K562 (cell line): Measurements from ENCODE around the gene VDAC2. TPM values are rescaled to one million over a fixed set of nuclear protein-coding genes. Genes with fewer than 3 reads are reported as not detected.

Source experiments
- HMG20B ChIP-seq: fragments of 250-450 bp; sonication (Bioruptor Pico); IDR thresholded peaks from 2 replicates; pipeline ENCODE4 v1.5.0; 2021; ENCODE audit warnings: mild to moderate bottlenecking
- MTF1 ChIP-seq: fragments of 250-450 bp; sonication (Bioruptor Pico); IDR thresholded peaks from 2 replicates; pipeline ENCODE4 v1.9.0; 2021; ENCODE audit warnings: moderate library complexity, mild to moderate bottlenecking, inconsistent platforms, borderline replicate concordance
- NR4A1 ChIP-seq, 2 experiments: fragments of 250-450 bp in 1 of 2; fragments of 450-650 bp in 1 of 2; sonication (Bioruptor Pico) in 1 of 2; IDR thresholded peaks; 2 replicates each; pipeline versions ENCODE4 v1.4.0 to v1.6.1; 2016 to 2020; ENCODE audit warnings: mild to moderate bottlenecking in 2 of 2, missing compliant biosample characterization in 1 of 2, missing genetic modification characterization in 1 of 2, moderate library complexity in 1 of 2
- OTX1 ChIP-seq: fragments of 450-650 bp; formaldehyde crosslinking; IDR thresholded peaks from 2 replicates; pipeline ENCODE4 v1.4.0; 2022; ENCODE audit warnings: mild to moderate bottlenecking
- PHF20 ChIP-seq: fragments of 450-650 bp; IDR thresholded peaks from 2 replicates; pipeline ENCODE4 v1.6.1; 2018; ENCODE audit not compliant: partially characterized antibody
- RFX1 ChIP-seq: fragments of 450-650 bp; IDR thresholded peaks from 2 replicates; pipeline ENCODE4 v1.6.1; 2016; ENCODE audit warnings: mild to moderate bottlenecking, moderate library complexity
- SIN3B ChIP-seq: fragments of 450-650 bp; IDR thresholded peaks from 2 replicates; pipeline ENCODE4 v1.6.1; 2017; ENCODE audit warnings: low read depth, mild to moderate bottlenecking, moderate library complexity
- SRF ChIP-seq, 2 experiments: fragments of 250-450, 450-650 bp in 1 of 2; sonication (Bioruptor Pico) in 1 of 2; sonication (generic) in 1 of 2; formaldehyde crosslinking; IDR thresholded peaks; 2 replicates each; pipeline versions ENCODE4 v1.5.0 to v1.5.1; 2020 to 2022; ENCODE audit warnings: mild to moderate bottlenecking in 1 of 2, missing genetic modification reagents in 1 of 2
- ZNF3 ChIP-seq: fragments of 250-450 bp; sonication (Bioruptor Pico); IDR thresholded peaks from 2 replicates; pipeline ENCODE4 v1.5.0; 2021; ENCODE audit warnings: mild to moderate bottlenecking, moderate library complexity
- ZNF785 ChIP-seq: fragments of 250-450 bp; sonication (Bioruptor Pico); IDR thresholded peaks from 2 replicates; pipeline ENCODE4 v1.4.0; 2020; ENCODE audit warnings: mild to moderate bottlenecking
- polyA plus RNA-seq, 8 experiments: library from polyadenylated mRNA; depleted of rRNA in 4 of 8; stranded (reverse) in 5 of 8; unstranded in 3 of 8; fragments of >200 nt; fragmentation: Nextera tagmentation in 2 of 8; fragmentation: Illumina TruSeq in 1 of 8; extraction: Ambion mirVana in 2 of 8; extraction: Trizol in 1 of 8; gene quantifications; 2 replicates each; pipeline versions ENCODE4 v1.2.1 to v1.2.3, GENCODE V29; 2011 to 2014; ENCODE audit warnings: inconsistent platforms in 1 of 8, missing spikeins in 1 of 8
- total RNA-seq, 7 experiments: library from RNA; depleted of rRNA in 6 of 7; stranded (reverse); fragments of >200 nt in 6 of 7; fragmentation: Illumina TruSeq in 2 of 7; extraction: Trizol in 2 of 7; gene quantifications; 2 replicates each; pipeline versions ENCODE4 v1.2.1 to v1.2.3, GENCODE V29; 2011 to 2021; ENCODE audit warnings: low replicate concordance in 1 of 7
- TF ChIP-seq, protein P1 (sequence below): fragments of 450-650 bp; IDR thresholded peaks from 2 replicates; pipeline ENCODE4 v1.6.1; 2017; ENCODE audit warnings: antibody characterized with exemption
- TF ChIP-seq, protein P2 (sequence below): sonication (generic); formaldehyde crosslinking; IDR thresholded peaks from 2 replicates; pipeline ENCODE4 v1.8.0; 2022; ENCODE audit warnings: mild to moderate bottlenecking, low read depth, missing genetic modification reagents
- TF ChIP-seq, protein P3 (sequence below): fragments of 250-450 bp; sonication (Bioruptor Pico); IDR thresholded peaks from 2 replicates; pipeline ENCODE4 v1.5.0; 2020; ENCODE audit warnings: mild to moderate bottlenecking
- TF ChIP-seq, protein P4 (sequence below): sonication (generic); formaldehyde crosslinking; IDR thresholded peaks from 2 replicates; pipeline ENCODE4 v1.8.0; 2022; ENCODE audit warnings: missing genetic modification reagents, mild to moderate bottlenecking, moderate library complexity, borderline replicate concordance
- TF ChIP-seq, protein P5 (sequence below): fragments of 250-450 bp; sonication (Bioruptor Pico); IDR thresholded peaks from 2 replicates; pipeline ENCODE4 v1.4.0; 2020

VDAC2 gene
- total and polyA plus RNA-seq, 9 of the 15 experiments (the other 6 are each of a cell fraction or from before 2014, with no cell fraction given), result 139 to 450 (median 250) TPM

DNA sequence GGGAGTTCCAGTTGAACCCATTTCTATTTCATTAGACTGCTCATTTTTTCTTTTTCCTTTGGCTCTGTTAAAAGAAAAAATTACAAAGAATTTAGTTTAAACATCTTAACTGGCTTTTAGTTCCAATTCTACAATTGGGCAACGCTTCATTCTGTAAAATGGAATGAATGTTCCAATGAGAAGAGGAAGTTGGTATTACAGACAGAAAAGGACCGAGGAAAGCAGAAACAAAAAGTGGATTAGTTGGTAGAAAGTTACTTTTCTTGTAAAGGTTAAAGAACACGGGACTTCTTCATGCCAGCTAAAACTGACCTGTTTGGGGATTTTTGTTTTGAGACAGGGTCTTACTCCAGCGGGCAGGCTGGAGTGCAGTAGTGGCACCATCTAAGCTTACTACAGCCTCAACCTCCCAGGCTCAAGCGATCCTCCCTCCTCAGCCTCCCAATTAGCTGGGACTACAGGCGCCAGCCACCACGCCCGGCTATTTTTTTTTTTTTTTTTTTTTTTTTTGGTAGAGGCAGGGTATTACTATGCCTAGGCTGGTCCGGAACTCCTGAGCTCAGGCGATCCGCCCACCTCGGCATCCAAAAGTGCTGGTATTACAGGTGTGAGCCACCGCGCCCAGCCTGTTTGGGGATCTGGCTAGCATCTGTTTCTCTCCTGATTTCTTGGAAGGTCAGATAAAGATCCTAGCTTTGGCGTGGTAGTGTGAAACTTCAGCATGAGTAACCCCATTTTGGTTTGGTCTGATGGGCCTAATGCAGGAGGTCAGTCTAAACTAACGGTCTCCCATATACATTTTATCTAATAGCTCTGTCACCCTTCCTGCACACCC is 1.3 kb upstream of the VDAC2 start (continued):
- TF ChIP-seq, protein P1, sequence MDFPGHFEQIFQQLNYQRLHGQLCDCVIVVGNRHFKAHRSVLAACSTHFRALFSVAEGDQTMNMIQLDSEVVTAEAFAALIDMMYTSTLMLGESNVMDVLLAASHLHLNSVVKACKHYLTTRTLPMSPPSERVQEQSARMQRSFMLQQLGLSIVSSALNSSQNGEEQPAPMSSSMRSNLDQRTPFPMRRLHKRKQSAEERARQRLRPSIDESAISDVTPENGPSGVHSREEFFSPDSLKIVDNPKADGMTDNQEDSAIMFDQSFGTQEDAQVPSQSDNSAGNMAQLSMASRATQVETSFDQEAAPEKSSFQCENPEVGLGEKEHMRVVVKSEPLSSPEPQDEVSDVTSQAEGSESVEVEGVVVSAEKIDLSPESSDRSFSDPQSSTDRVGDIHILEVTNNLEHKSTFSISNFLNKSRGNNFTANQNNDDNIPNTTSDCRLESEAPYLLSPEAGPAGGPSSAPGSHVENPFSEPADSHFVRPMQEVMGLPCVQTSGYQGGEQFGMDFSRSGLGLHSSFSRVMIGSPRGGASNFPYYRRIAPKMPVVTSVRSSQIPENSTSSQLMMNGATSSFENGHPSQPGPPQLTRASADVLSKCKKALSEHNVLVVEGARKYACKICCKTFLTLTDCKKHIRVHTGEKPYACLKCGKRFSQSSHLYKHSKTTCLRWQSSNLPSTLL, result no peak
- TF ChIP-seq, protein P2, sequence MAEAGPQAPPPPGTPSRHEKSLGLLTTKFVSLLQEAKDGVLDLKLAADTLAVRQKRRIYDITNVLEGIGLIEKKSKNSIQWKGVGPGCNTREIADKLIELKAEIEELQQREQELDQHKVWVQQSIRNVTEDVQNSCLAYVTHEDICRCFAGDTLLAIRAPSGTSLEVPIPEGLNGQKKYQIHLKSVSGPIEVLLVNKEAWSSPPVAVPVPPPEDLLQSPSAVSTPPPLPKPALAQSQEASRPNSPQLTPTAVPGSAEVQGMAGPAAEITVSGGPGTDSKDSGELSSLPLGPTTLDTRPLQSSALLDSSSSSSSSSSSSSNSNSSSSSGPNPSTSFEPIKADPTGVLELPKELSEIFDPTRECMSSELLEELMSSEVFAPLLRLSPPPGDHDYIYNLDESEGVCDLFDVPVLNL (CRISPR knock-in tag), result no peak
- TF ChIP-seq, protein P3, sequence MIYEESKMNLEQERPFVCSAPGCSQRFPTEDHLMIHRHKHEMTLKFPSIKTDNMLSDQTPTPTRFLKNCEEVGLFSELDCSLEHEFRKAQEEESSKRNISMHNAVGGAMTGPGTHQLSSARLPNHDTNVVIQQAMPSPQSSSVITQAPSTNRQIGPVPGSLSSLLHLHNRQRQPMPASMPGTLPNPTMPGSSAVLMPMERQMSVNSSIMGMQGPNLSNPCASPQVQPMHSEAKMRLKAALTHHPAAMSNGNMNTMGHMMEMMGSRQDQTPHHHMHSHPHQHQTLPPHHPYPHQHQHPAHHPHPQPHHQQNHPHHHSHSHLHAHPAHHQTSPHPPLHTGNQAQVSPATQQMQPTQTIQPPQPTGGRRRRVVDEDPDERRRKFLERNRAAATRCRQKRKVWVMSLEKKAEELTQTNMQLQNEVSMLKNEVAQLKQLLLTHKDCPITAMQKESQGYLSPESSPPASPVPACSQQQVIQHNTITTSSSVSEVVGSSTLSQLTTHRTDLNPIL, result no peak; the same call in 1 of the 2 replicates
- peak; percentile 98 for TF ChIP-seq NR4A1 (CRISPR knock-in tag; IDR thresholded peaks at IDR 0.05)
- peak; percentile 98 for TF ChIP-seq NR4A1 (tag; IDR thresholded peaks at IDR 0.05)
- no peak for TF ChIP-seq SIN3B
- TF ChIP-seq MTF1 (CRISPR knock-in tag), result peak; percentile 84; the same call in 1 of the 2 replicates
- no peak for TF ChIP-seq OTX1 (CRISPR knock-in tag)
- TF ChIP-seq ZNF785, result no peak
- TF ChIP-seq, protein P4, sequence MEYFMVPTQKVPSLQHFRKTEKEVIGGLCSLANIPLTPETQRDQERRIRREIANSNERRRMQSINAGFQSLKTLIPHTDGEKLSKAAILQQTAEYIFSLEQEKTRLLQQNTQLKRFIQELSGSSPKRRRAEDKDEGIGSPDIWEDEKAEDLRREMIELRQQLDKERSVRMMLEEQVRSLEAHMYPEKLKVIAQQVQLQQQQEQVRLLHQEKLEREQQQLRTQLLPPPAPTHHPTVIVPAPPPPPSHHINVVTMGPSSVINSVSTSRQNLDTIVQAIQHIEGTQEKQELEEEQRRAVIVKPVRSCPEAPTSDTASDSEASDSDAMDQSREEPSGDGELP (CRISPR knock-in tag), result no peak
- TF ChIP-seq ZNF3 (CRISPR knock-in tag), result no peak
- TF ChIP-seq PHF20, result no peak
- TF ChIP-seq SRF (CRISPR knock-in tag; IDR thresholded peaks at IDR 0.05), result no peak
- TF ChIP-seq RFX1, result no peak
- no peak for TF ChIP-seq HMG20B (CRISPR knock-in tag)
- TF ChIP-seq, protein P5, sequence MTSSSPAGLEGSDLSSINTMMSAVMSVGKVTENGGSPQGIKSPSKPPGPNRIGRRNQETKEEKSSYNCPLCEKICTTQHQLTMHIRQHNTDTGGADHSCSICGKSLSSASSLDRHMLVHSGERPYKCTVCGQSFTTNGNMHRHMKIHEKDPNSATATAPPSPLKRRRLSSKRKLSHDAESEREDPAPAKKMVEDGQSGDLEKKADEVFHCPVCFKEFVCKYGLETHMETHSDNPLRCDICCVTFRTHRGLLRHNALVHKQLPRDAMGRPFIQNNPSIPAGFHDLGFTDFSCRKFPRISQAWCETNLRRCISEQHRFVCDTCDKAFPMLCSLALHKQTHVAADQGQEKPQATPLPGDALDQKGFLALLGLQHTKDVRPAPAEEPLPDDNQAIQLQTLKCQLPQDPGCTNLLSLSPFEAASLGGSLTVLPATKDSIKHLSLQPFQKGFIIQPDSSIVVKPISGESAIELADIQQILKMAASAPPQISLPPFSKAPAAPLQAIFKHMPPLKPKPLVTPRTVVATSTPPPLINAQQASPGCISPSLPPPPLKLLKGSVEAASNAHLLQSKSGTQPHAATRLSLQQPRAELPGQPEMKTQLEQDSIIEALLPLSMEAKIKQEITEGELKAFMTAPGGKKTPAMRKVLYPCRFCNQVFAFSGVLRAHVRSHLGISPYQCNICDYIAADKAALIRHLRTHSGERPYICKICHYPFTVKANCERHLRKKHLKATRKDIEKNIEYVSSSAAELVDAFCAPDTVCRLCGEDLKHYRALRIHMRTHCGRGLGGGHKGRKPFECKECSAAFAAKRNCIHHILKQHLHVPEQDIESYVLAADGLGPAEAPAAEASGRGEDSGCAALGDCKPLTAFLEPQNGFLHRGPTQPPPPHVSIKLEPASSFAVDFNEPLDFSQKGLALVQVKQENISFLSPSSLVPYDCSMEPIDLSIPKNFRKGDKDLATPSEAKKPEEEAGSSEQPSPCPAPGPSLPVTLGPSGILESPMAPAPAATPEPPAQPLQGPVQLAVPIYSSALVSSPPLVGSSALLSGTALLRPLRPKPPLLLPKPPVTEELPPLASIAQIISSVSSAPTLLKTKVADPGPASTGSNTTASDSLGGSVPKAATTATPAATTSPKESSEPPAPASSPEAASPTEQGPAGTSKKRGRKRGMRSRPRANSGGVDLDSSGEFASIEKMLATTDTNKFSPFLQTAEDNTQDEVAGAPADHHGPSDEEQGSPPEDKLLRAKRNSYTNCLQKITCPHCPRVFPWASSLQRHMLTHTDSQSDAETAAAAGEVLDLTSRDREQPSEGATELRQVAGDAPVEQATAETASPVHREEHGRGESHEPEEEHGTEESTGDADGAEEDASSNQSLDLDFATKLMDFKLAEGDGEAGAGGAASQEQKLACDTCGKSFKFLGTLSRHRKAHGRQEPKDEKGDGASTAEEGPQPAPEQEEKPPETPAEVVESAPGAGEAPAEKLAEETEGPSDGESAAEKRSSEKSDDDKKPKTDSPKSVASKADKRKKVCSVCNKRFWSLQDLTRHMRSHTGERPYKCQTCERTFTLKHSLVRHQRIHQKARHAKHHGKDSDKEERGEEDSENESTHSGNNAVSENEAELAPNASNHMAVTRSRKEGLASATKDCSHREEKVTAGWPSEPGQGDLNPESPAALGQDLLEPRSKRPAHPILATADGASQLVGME (CRISPR knock-in tag), result peak; percentile 92
